GM18505 (cell line): ENCODE data around the gene SND1.

Experiments used
- ATAC-seq: cut with Tn5 transposase; IDR thresholded peaks from one replicate; pipeline ENCODE4 v1.9.1; 2021; ENCODE audit not compliant: unreplicated experiment
- POLR2A ChIP-seq: IDR thresholded peaks from 4 replicates; pipeline ENCODE4 v1.6.1; 2011; ENCODE audit warnings: borderline replicate concordance; ENCODE audit not compliant: insufficient read depth, insufficient read length; ENCODE audit errors: extremely low read depth

The SND1 gene

GRCh38 chr7:128121711-128122530 is 469.9 kb downstream of the SND1 start:
- no peak for TF ChIP-seq POLR2A
- no peak for ATAC-seq

GRCh38 chr7:128122576-128123290 is 470.7 kb downstream of the SND1 start:
- TF ChIP-seq POLR2A = no peak
- no peak for ATAC-seq

GRCh38 chr7:128123291-128124037 is 471.5 kb downstream of the SND1 start:
- no peak for TF ChIP-seq POLR2A
- no peak for ATAC-seq

DNA sequence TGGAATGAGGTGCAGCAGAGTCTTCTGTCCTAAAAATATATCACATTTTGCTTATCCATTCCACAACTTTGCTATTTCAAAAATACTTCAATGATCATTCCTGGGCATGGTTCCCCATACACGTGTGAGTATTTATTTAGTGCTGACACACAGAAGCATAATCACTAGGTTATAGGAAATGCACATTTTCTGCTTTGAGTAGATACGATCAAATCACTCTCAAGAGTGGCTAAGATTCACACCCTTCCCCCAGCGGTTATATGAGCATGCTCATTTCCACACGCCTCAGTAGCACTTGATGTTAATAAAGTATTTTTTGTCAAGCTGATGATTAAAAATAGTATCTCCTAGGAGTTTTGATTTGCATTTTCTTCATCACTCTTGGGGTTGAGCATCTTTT is 472.8 kb downstream of the SND1 start:
- no peak for TF ChIP-seq POLR2A
- no peak for ATAC-seq

- no peak for ATAC-seq
- TF ChIP-seq POLR2A = no peak
Observed at GRCh38 chr7:128125816-128126215, 473.8 kb downstream of the SND1 start.

GRCh38 chr7:128128401-128128800 is 476.4 kb downstream of the SND1 start:
- no peak for TF ChIP-seq POLR2A
- no peak for ATAC-seq

- no peak for ATAC-seq
- no peak for TF ChIP-seq POLR2A
Observed at GRCh38 chr7:128129224-128129864, 477.4 kb downstream of the SND1 start.

DNA sequence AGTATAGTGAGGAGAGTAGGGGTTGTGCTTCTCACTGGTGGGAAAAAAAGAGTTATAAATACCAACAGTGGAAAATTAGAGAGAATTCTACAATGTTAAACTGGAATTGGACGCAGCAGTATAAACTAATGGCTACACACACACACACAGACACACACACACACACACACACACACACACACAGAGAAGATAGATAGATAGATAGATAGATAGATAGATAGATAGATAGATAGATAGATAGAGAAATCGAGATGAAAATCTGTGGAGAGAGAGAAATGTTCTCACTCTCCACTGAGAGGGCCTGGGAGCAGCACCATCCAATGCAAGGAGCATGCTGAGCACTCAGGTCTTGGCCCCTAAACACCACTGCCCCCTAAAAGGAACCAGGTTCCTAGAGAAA is 479.1 kb downstream of the SND1 start:
- ATAC-seq = no peak
- no peak for TF ChIP-seq POLR2A

DNA sequence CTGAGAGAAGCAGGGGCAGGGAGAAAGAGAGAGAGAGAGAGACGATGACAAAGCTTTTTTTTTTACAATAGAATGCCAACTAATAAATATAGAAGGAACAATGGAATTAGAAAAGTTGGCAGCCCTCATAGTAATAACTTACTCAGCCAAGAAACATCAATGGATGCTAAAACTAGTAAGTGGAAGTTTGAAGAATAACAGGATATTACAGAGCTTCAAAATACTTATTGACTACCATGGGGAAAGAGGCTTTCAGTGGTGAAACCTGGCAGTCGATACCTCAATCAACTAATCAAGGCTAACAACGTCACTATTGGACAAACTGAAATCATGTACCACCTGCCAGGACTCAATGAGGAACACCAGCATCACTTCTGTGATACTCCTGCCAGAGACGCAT is 479.7 kb downstream of the SND1 start:
- TF ChIP-seq POLR2A = no peak
- no peak for ATAC-seq

- no peak for ATAC-seq
- TF ChIP-seq POLR2A = no peak
Observed at GRCh38 chr7:128132426-128133069, 480.6 kb downstream of the SND1 start.

DNA sequence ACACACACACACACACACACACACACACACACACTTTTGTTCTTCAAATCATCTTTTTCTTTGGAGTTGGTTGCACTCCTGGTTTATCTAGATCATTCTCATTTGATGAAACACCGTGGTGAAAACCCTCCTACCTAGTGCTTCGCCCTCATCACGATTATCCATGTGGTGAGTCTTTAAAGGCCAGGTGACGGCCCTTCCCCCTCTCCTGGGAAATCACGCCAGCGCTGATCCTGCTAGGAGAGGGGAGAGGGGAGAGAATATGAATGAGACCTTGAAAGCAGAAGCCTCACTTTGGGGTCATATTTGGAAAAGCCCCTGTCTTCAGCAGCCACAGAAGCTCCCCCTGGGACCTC is 483.1 kb downstream of the SND1 start:
- no peak for TF ChIP-seq POLR2A
- no peak for ATAC-seq

- ATAC-seq = peak; percentile 93
- TF ChIP-seq POLR2A = no peak
Observed at GRCh38 chr7:128135515-128136214, 483.7 kb downstream of the SND1 start.
